22Rv1 (cell line): Measurements from ENCODE around the gene GJD4.
A peak's percentile ranks its signal among the peaks of the same experiment; 100 is the strongest.

ENCODE experiments used
- H3K27ac ChIP-seq: fragments of 450-650 bp; 2 replicates; pipeline ENCODE4 v1.5.1; 2017
- CTCF ChIP-seq: fragments of 450-650 bp; IDR thresholded peaks from 2 replicates; pipeline ENCODE4 v1.5.1; 2017; ENCODE audit warnings: mild to moderate bottlenecking
- ZFX ChIP-seq: fragments of 450-650 bp; IDR thresholded peaks from 2 replicates; pipeline ENCODE4 v1.6.1; 2017; ENCODE audit warnings: antibody characterized with exemption, borderline replicate concordance

The GJD4 gene

DNA sequence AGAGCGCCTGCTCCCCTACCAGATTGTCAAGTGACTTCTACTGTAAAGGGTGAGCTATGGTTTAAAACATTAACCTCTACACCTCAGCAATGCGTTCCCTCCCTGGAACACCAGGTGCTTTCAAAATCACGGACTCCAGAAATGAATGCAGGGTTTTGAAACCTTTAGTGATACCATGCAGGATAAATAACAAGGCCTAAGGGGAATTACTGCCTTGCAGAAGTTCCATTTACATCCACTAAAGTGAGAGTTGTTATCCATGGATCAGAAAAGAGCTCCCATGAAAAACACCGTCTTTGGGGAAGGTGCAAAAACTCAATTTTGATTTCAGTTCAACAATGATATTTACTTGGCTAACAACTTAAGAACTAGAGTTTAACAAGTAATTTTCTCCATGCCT is 33.0 kb downstream of the GJD4 start:
- no peak for TF ChIP-seq ZFX
- no peak for TF ChIP-seq CTCF
- peak overlapping the region; percentile 11; the same call in 1 of the 2 replicates for H3K27ac ChIP-seq

- H3K27ac ChIP-seq = no peak overlapping the region
- TF ChIP-seq CTCF = no peak
- no peak for TF ChIP-seq ZFX
Measured at GRCh38 chr10:35639021-35639727, 34.0 kb downstream of the GJD4 start.

GRCh38 chr10:35639728-35640401 is 34.7 kb downstream of the GJD4 start:
- TF ChIP-seq CTCF = no peak
- TF ChIP-seq ZFX = no peak
- no peak overlapping the region for H3K27ac ChIP-seq

- peak overlapping the region; percentile 94 for H3K27ac ChIP-seq
- TF ChIP-seq ZFX = no peak
- peak; percentile 59 for TF ChIP-seq CTCF
Measured at GRCh38 chr10:35640474-35640873, 35.3 kb downstream of the GJD4 start.

DNA sequence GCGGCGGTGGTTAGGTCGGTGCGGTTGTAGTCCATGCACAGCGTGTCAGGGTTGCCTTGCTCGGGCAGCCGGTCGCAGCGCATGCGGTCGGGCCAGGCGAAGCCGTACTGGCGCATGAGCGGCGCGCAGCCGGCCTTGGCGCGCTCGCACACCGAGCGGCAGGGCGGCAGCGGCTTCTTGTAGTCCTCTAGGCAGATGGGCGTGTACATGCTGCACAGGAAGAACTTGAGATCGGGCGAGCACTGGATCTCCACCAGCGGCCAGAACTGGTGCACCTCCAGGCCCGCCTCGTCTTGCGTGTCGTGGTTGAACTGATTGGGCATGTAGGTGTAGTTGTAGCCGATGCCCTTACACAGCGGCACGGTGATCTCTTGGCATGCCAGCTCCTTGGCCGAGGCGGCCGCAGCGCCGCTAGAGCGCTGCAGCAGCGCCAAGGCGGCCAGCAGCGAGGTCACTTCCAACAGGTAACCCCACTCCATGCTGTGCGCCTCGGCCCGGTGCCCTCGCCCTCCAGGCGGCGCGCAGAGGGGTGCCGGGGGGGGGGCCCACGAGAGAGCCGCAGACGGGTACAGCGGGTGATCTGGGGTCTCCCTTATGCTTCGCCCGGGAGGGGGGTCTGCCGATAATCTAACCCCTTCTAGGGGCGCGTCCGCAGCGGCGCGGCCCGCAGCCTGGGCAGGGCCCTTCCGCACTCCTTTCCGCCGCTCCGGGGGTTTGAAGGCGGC is 36.0 kb downstream of the GJD4 start:
- H3K27ac ChIP-seq = peak overlapping the region; percentile 94
- TF ChIP-seq CTCF = no peak
- no peak for TF ChIP-seq ZFX

GRCh38 chr10:35641676-35642034 is 36.5 kb downstream of the GJD4 start:
- H3K27ac ChIP-seq = peak overlapping the region; percentile 94
- TF ChIP-seq CTCF = no peak
- TF ChIP-seq ZFX = no peak
